Keratinocyte (primary cell): ENCODE data around the gene METTL25B.

Experiments
- CTCF ChIP-seq, 3 experiments: IDR thresholded peaks in 1 of 3; conservative IDR thresholded peaks in 1 of 3; optimal IDR thresholded peaks in 1 of 3; 2 replicates in 2 of 3; 3 replicates in 1 of 3; pipeline versions ENCODE3 to v1.5.1; 2011; ENCODE audit warnings: low read length in 3 of 3, mild to moderate bottlenecking in 3 of 3, moderate library complexity in 2 of 3, control low read depth in 1 of 3, inconsistent platforms in 1 of 3; ENCODE audit not compliant: insufficient read depth in 2 of 3; ENCODE audit errors: extremely low read depth in 1 of 3
- EZH2 ChIP-seq: IDR thresholded peaks from one replicate; pipeline ENCODE4 v1.6.1; 2012; ENCODE audit warnings: inconsistent platforms, mild to moderate bottlenecking, low read length, moderate library complexity

DNA sequence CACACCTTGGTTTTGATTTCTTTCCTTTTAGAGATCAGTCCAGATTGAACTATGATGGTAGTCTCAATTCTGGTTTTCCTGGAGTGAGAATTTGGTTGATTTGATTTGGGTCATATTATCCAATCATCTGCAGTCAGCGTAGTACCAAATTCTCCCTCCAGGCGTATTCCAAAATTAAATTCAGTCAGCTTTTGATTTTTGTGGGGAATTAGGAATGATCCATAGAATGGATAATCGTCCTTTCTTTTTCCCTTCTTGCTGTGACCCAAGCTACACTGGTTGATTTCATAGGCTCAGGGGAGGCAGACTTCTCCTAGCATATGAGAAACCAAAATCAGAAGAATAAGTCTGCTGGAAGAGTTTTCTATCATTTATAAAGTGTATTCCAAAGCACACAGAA lies 44.0 kb downstream of the METTL25B start:
- TF ChIP-seq CTCF (optimal IDR thresholded peaks at IDR 0.05 in 1 of 3, IDR thresholded peaks at IDR 0.05 in 1 of 3, conservative IDR thresholded peaks at IDR 0.05 in 1 of 3; ENCODE audit: extremely low read depth in 1 of 3, insufficient read depth in 2 of 3, low read length in 3 of 3) = no peak
- no peak for TF ChIP-seq EZH2
